HepG2 (cell line): ENCODE data around the gene SYT9. TPM values are rescaled to one million over a fixed set of nuclear protein-coding genes. Genes with fewer than 3 reads are reported as not detected.

ENCODE experiments used
- ATAC-seq: fragments of 200-7000 bp; cut with Tn5 transposase; 3 replicates; pipeline ENCODE4 v1.9.1; 2020; ENCODE audit warnings: mild to moderate bottlenecking, moderate library complexity
- BruUV-seq: library from RNA; stranded (reverse); fragments of 400-500 nt; replicated peaks from 2 replicates; lab custom pipeline; 2021; lab: Mats Ljungman, UMichigan
- CTCF ChIA-PET: fragments of 300-600 bp; formaldehyde crosslinking; extraction: SDS; loops from one replicate; lab custom pipeline; 2021; ENCODE audit warnings: low total read pairs, inconsistent platforms, low intra/inter-chr PET ratio; lab: Yijun Ruan, JAX
- POLR2A ChIA-PET: fragments of 350-600 bp; sonication (Branson Sonifier 250); formaldehyde crosslinking; loops from one replicate; lab custom pipeline; 2020; ENCODE audit warnings: antibody characterized with exemption, inconsistent platforms; lab: Yijun Ruan, JAX
- DNase-seq: peaks from one replicate; pipeline ENCODE4 v3.0.0-alpha.2; 2015; ENCODE audit warnings: low spot score
- FAIRE-seq: peaks from 3 replicates; lab custom pipeline; 2011; peaks lifted over from hg19 to GRCh38; lab: Jason Lieb, UNC
- H2AFZ ChIP-seq: one replicate; pipeline ENCODE4 v1.6.1; 2011; ENCODE audit warnings: low read length, inconsistent platforms
- H3K27ac ChIP-seq: fragments of 300-600 bp; 3 replicates; pipeline ENCODE4 v1.8.0; 2011; ENCODE audit warnings: mixed run types, mild to moderate bottlenecking, mixed read lengths, low read length, inconsistent platforms; ENCODE audit not compliant: insufficient read depth; ENCODE audit errors: extremely low read length
- H3K27me3 ChIP-seq, 2 experiments: fragments of 200-600 bp in 1 of 2; 2 replicates in 1 of 2; 3 replicates in 1 of 2; pipeline versions ENCODE4 v1.6.0 to v1.8.0; 2011; ENCODE audit warnings: low read length in 2 of 2, mild to moderate bottlenecking in 2 of 2, moderate library complexity in 2 of 2, inconsistent platforms in 1 of 2; ENCODE audit not compliant: insufficient read depth in 2 of 2, control insufficient read depth in 1 of 2
- H3K36me3 ChIP-seq, 2 experiments: fragments of 200-600 bp in 1 of 2; replicated peaks in 1 of 2; 2 replicates in 1 of 2; 3 replicates in 1 of 2; pipeline versions ENCODE4 v1.5.1 to v1.8.0; 2011; ENCODE audit warnings: low read length in 2 of 2, inconsistent platforms in 1 of 2; ENCODE audit not compliant: insufficient read depth in 2 of 2, control insufficient read depth in 1 of 2
- H3K4me1 ChIP-seq: 2 replicates; pipeline ENCODE4 v1.5.1; 2012; ENCODE audit warnings: low read length, inconsistent platforms; ENCODE audit not compliant: insufficient read depth
- H3K4me2 ChIP-seq: 2 replicates; pipeline ENCODE4 v1.6.0; 2011; ENCODE audit warnings: low read depth, low read length, inconsistent platforms
- H3K4me3 ChIP-seq, 3 experiments: fragments of 200-600 bp in 1 of 3; sonication (generic), shearing (Covaris generic) in 1 of 3; replicated peaks in 1 of 3; 2 replicates each; pipeline ENCODE4 v1.5.1; 2011 to 2016; ENCODE audit warnings: low read length in 3 of 3, inconsistent platforms in 2 of 3, low read depth in 2 of 3, mild to moderate bottlenecking in 2 of 3, control low read depth in 1 of 3, mixed read lengths in 1 of 3; ENCODE audit not compliant: insufficient read depth in 1 of 3
- H3K79me2 ChIP-seq: one replicate; pipeline ENCODE4 v1.6.1; 2011; ENCODE audit warnings: low read length, inconsistent platforms; ENCODE audit not compliant: insufficient read depth
- H3K9ac ChIP-seq: 2 replicates; pipeline ENCODE4 v1.6.0; 2011; ENCODE audit warnings: mild to moderate bottlenecking, low read depth, low read length, inconsistent platforms; ENCODE audit not compliant: insufficient read depth
- H3K9me3 ChIP-seq: 2 replicates; pipeline ENCODE4 v1.5.1; 2012; ENCODE audit warnings: mild to moderate bottlenecking, low read length
- H4K20me1 ChIP-seq: 2 replicates; pipeline ENCODE4 v1.6.0; 2011; ENCODE audit warnings: inconsistent platforms, mild to moderate bottlenecking, low read length, moderate library complexity; ENCODE audit not compliant: insufficient read depth
- ARHGAP35 ChIP-seq: sonication (generic); formaldehyde crosslinking; IDR thresholded peaks from 2 replicates; pipeline ENCODE4 v1.9.0; 2022; ENCODE audit warnings: mild to moderate bottlenecking, inconsistent platforms, moderate library complexity, missing genetic modification reagents, borderline replicate concordance
- DPF2 ChIP-seq: sonication (generic); formaldehyde crosslinking; IDR thresholded peaks from 2 replicates; pipeline ENCODE4 v1.4.0; 2020; ENCODE audit warnings: mild to moderate bottlenecking, low read depth, missing genetic modification reagents, borderline replicate concordance
- NFKB2 ChIP-seq: sonication (generic); formaldehyde crosslinking; IDR thresholded peaks from 2 replicates; pipeline ENCODE4 v1.4.0; 2020; ENCODE audit warnings: missing genetic modification reagents, borderline replicate concordance
- PHF8 ChIP-seq: sonication (generic); formaldehyde crosslinking; IDR thresholded peaks from 2 replicates; pipeline ENCODE4 v1.5.0; 2020; ENCODE audit warnings: missing genetic modification reagents
- SYNCRIP ChIP-seq: fragments of 200-400 bp; formaldehyde crosslinking; IDR thresholded peaks from 2 replicates; pipeline ENCODE4 v1.6.1; 2018; ENCODE audit warnings: mild to moderate bottlenecking, low read depth, low read length; ENCODE audit not compliant: insufficient read depth
- ZBTB8A ChIP-seq: sonication (generic); formaldehyde crosslinking; IDR thresholded peaks from 2 replicates; pipeline ENCODE4 v1.4.0; 2020; ENCODE audit warnings: mild to moderate bottlenecking, low read depth, missing genetic modification reagents, borderline replicate concordance
- ZMYM2 ChIP-seq: sonication (generic); formaldehyde crosslinking; IDR thresholded peaks from 2 replicates; pipeline ENCODE4 v1.8.0; 2022; ENCODE audit warnings: mild to moderate bottlenecking, missing genetic modification reagents
- ZNF367 ChIP-seq: sonication (generic); formaldehyde crosslinking; IDR thresholded peaks from 2 replicates; pipeline ENCODE4 v1.4.0; 2020; ENCODE audit warnings: missing genetic modification reagents, borderline replicate concordance
- ZNF850 ChIP-seq: sonication (generic); formaldehyde crosslinking; conservative IDR thresholded peaks from 2 replicates; pipeline ENCODE4 v1.9.0; 2021; ENCODE audit warnings: mild to moderate bottlenecking, missing genetic modification reagents
- WGBS: methylation state at CpG from one replicate; pipeline ENCODE4 v1.1.6; 2017; ENCODE audit warnings: low lambda C conversion rate; 5-methylcytosine and 5-hydroxymethylcytosine counted together
- in situ Hi-C: cut with HindIII; loops from 2 replicates; pipeline ENCODE4 v1.10.0; 2017; ENCODE audit warnings: low pct_unique_long_range_greater_than_20kb; ENCODE audit not compliant: extremely low pct_ligation_motif_present
- intact Hi-C: fragments of 100-400 bp; cut with micrococcal nuclease; formaldehyde crosslinking; loops from one replicate; pipeline ENCODE4 v1.10.0; 2022; ENCODE audit not compliant: unreplicated experiment
- polyA plus RNA-seq, 8 experiments: library from polyadenylated mRNA; depleted of rRNA in 3 of 8; stranded (reverse) in 7 of 8; unstranded in 1 of 8; fragments of >200 nt; fragmentation: Illumina TruSeq in 4 of 8; extraction: Trizol in 4 of 8; gene quantifications; 2 replicates each; pipeline versions ENCODE4 v1.2.1 to v1.2.3, GENCODE V29; 2011 to 2016; ENCODE audit warnings: low read depth in 4 of 8, missing spikeins in 1 of 8, mixed read lengths in 1 of 8; ENCODE audit not compliant: insufficient read depth in 1 of 8
- total RNA-seq, 5 experiments: library from RNA; depleted of rRNA; stranded (reverse); fragments of >200 nt; fragmentation: Illumina TruSeq; extraction: Trizol; gene quantifications; 2 replicates each; pipeline ENCODE4 v1.2.3, GENCODE V29; 2016; ENCODE audit warnings: low read depth in 1 of 5
- TF ChIP-seq, protein P1 (sequence below): sonication (generic); formaldehyde crosslinking; IDR thresholded peaks from 2 replicates; pipeline ENCODE4 v1.5.1; 2020; ENCODE audit warnings: missing genetic modification reagents, mild to moderate bottlenecking, borderline replicate concordance

The SYT9 gene
- total and polyA plus RNA-seq, 2 of the 13 experiments (the other 11 are each of a cell fraction or from before 2014, with no cell fraction given), result not detected

DNA sequence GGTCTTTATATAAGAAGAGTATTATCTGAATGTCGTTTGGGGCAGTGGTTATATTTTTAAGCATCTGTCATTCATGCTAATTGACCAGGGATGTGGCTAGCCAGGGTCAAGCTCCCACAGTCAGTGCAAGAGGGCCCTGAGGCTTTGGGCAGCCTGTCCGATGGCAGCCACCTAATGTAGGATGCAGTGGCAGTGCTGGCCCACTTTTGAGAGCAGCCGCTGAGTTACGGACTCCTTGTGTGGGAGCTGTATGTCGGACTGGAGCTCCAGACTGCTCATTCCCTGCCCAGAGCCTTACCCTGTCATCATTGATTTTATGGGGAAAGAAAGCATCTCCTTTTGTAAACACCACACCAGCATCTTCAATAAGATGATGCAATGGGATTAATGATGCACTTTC is 99.5 kb downstream of the SYT9 start:
- H3K4me2 ChIP-seq, result no peak overlapping the region
- FAIRE-seq (no peak), ATAC-seq (no peak), DNase-seq (no peak)
- H3K27ac ChIP-seq, result no peak overlapping the region
- in situ Hi-C loops (loop anchor here (5.0 to 25.0 kb wide), 2 partner anchors 96 to 336 kb away; no protein-coding TSS in a partner anchor), intact Hi-C loops (loop anchor here (5.0 kb wide), 1 partner anchor 254 kb away; no protein-coding TSS in a partner anchor)
- ChIA-PET POLR2A (no interaction called here), CTCF (no interaction called here)
- no peaks in the 10 kb centered on the region for H4K20me1 ChIP-seq
- TF ChIP-seq SYNCRIP, result no peak
- TF ChIP-seq, protein P1, sequence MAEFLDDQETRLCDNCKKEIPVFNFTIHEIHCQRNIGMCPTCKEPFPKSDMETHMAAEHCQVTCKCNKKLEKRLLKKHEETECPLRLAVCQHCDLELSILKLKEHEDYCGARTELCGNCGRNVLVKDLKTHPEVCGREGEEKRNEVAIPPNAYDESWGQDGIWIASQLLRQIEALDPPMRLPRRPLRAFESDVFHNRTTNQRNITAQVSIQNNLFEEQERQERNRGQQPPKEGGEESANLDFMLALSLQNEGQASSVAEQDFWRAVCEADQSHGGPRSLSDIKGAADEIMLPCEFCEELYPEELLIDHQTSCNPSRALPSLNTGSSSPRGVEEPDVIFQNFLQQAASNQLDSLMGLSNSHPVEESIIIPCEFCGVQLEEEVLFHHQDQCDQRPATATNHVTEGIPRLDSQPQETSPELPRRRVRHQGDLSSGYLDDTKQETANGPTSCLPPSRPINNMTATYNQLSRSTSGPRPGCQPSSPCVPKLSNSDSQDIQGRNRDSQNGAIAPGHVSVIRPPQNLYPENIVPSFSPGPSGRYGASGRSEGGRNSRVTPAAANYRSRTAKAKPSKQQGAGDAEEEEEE (CRISPR knock-in tag), result no peak
- no peak for TF ChIP-seq NFKB2 (CRISPR knock-in tag)
- TF ChIP-seq ZNF367 (CRISPR knock-in tag), result no peak
- TF ChIP-seq DPF2, result no peak
- no peak for TF ChIP-seq PHF8
- TF ChIP-seq ARHGAP35 (CRISPR knock-in tag), result no peak
- no peak for TF ChIP-seq ZBTB8A
- no peak for TF ChIP-seq ZNF850 (CRISPR knock-in tag)
- TF ChIP-seq ZMYM2 (CRISPR knock-in tag), result no peak
- no peak overlapping the region for H2AFZ ChIP-seq
- 29% methylated on average over 4 of the region's 5 CpGs for WGBS
- H3K4me1 ChIP-seq, result no peaks in the 10 kb centered on the region
- no peaks in the 10 kb centered on the region for H3K79me2 ChIP-seq
- no peaks in the 10 kb centered on the region for H3K36me3 ChIP-seq
- H3K9ac ChIP-seq, result no peak overlapping the region
- peaks cover 0 to 3% of the 10 kb centered on the region in 2 experiments; a peak in 2 of 5 replicates for H3K27me3 ChIP-seq
- no peak overlapping the region for H3K4me3 ChIP-seq
- H3K9me3 ChIP-seq, result no peaks in the 10 kb centered on the region
- no TSS peak for BruUV-seq
